ENCODE results near the gene ERG. TPM values are rescaled to one million over a fixed set of nuclear protein-coding genes. Genes with fewer than 3 reads are reported as not detected.

The ERG gene
- total RNA-seq, 1 donor from 2014 or later = not detected

- no peaks in the 10 kb centered on the region for H3K36me3 Mint-ChIP-seq
- H3K36me3 ChIP-seq = no peaks in the 10 kb centered on the region
- DNase-seq (ENCODE audit: low spot score) = peak; percentile 9
- H3K4me1 Mint-ChIP-seq = peaks cover 11% of the 10 kb centered on the region
- no peak overlapping the region for H3K4me3 Mint-ChIP-seq
- H2AFZ ChIP-seq (replicated peaks) = peak overlapping the region; percentile 42
- TF ChIP-seq, protein P1, sequence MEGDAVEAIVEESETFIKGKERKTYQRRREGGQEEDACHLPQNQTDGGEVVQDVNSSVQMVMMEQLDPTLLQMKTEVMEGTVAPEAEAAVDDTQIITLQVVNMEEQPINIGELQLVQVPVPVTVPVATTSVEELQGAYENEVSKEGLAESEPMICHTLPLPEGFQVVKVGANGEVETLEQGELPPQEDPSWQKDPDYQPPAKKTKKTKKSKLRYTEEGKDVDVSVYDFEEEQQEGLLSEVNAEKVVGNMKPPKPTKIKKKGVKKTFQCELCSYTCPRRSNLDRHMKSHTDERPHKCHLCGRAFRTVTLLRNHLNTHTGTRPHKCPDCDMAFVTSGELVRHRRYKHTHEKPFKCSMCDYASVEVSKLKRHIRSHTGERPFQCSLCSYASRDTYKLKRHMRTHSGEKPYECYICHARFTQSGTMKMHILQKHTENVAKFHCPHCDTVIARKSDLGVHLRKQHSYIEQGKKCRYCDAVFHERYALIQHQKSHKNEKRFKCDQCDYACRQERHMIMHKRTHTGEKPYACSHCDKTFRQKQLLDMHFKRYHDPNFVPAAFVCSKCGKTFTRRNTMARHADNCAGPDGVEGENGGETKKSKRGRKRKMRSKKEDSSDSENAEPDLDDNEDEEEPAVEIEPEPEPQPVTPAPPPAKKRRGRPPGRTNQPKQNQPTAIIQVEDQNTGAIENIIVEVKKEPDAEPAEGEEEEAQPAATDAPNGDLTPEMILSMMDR (IDR thresholded peaks at IDR 0.05) = no peak
- no peak for TF ChIP-seq EZH2 (IDR thresholded peaks at IDR 0.05)
- no peak for TF ChIP-seq EZH2phosphoT487 (IDR thresholded peaks at IDR 0.05)
- H3K4me3 ChIP-seq = no peak overlapping the region
- peaks cover 8% of the 10 kb centered on the region for H3K27me3 Mint-ChIP-seq (ENCODE audit: insufficient read depth, low read depth)
- H4K20me1 ChIP-seq (ENCODE audit: low read depth) = no peaks in the 10 kb centered on the region
- H3K27ac Mint-ChIP-seq = peak overlapping the region; percentile 76
- no peaks in the 10 kb centered on the region for H3K27me3 ChIP-seq
- H3K9ac ChIP-seq = no peak overlapping the region
- H3K9me3 ChIP-seq (ENCODE audit: low read depth) = no peaks in the 10 kb centered on the region
- H3K27ac ChIP-seq = no peak overlapping the region
- H3K4me1 ChIP-seq = no peaks in the 10 kb centered on the region
- no peaks in the 10 kb centered on the region for H3F3A ChIP-seq (ENCODE audit: low read depth)
- H3K79me2 ChIP-seq (ENCODE audit: low read depth) = no peaks in the 10 kb centered on the region
- no peak overlapping the region for H3K4me2 ChIP-seq
- H3K9me3 Mint-ChIP-seq = no peaks in the 10 kb centered on the region
Observed at GRCh38 chr21:38424305-38425019, 73.8 kb downstream of the ERG start.

DNA sequence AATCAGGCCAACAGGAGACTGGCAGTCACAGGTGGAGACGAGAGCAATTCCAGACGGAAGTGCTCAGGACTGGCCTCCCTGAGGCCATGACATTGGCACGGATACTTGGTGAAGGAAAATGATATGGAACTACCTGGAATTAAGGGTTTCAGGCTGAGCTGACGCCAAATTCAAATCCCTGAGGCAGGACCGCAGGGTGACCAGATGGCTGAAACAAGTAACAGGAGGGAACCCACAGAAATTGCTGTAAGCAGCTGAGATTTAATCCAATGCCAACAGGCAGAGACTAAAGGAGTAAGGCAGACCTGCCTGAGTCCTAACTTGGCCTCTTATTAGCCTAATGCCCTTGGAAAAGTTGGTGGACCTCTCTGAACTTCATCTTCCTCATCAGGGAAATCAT lies 76.2 kb downstream of the ERG start:
- no peak for DNase-seq (ENCODE audit: low spot score)
- no peaks in the 10 kb centered on the region for H3K36me3 Mint-ChIP-seq
- H3K27ac ChIP-seq = no peak overlapping the region
- H3K4me1 Mint-ChIP-seq = peaks cover 11% of the 10 kb centered on the region
- H3K9me3 ChIP-seq (ENCODE audit: low read depth) = no peaks in the 10 kb centered on the region
- no peak overlapping the region for H3K9ac ChIP-seq
- no peaks in the 10 kb centered on the region for H3K79me2 ChIP-seq (ENCODE audit: low read depth)
- no peak overlapping the region for H3K4me3 Mint-ChIP-seq
- H3K27me3 ChIP-seq = no peaks in the 10 kb centered on the region
- H3K36me3 ChIP-seq = no peaks in the 10 kb centered on the region
- TF ChIP-seq, protein P1 (IDR thresholded peaks at IDR 0.05) = no peak
- TF ChIP-seq EZH2phosphoT487 (IDR thresholded peaks at IDR 0.05) (no peak), EZH2 (IDR thresholded peaks at IDR 0.05) (no peak)
- no peak overlapping the region for H3K27ac Mint-ChIP-seq
- H3K4me1 ChIP-seq = no peaks in the 10 kb centered on the region
- H4K20me1 ChIP-seq (ENCODE audit: low read depth) = no peaks in the 10 kb centered on the region
- H3F3A ChIP-seq (ENCODE audit: low read depth) = no peaks in the 10 kb centered on the region
- peaks cover 5% of the 10 kb centered on the region for H3K27me3 Mint-ChIP-seq (ENCODE audit: insufficient read depth, low read depth)
- H2AFZ ChIP-seq (replicated peaks) = no peak overlapping the region
- no peak overlapping the region for H3K4me2 ChIP-seq
- no peaks in the 10 kb centered on the region for H3K9me3 Mint-ChIP-seq
- no peak overlapping the region for H3K4me3 ChIP-seq

DNA sequence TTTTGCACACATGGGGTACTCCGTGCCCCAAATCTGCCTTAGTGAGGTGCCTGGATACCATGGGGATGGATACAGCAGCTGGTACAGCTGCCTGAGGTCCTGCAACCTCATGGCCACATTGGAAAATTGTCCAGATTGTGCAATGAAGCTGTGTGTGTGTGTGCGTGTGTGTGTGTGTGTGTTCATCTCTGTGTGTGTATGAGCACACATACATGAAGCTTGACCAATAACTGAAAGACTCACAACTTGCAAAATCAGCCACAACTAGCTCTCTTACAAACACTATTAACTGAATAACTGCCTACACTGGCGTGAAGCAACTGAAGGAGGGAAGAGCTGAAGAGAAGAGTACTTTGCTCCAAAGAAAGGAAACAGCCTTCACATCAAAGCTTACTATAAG lies 78.1 kb downstream of the ERG start:
- no peaks in the 10 kb centered on the region for H3K36me3 ChIP-seq
- no peaks in the 10 kb centered on the region for H3K4me1 ChIP-seq
- no peak overlapping the region for H3K9ac ChIP-seq
- Mint-ChIP-seq H3K36me3 (no peaks in the 10 kb centered on the region), H3K4me3 (no peak overlapping the region), H3K4me1 (peaks cover 11% of the 10 kb centered on the region), H3K27me3 (ENCODE audit: insufficient read depth, low read depth) (peaks cover 7% of the 10 kb centered on the region), H3K9me3 (no peaks in the 10 kb centered on the region), H3K27ac (no peak overlapping the region)
- no peaks in the 10 kb centered on the region for H3K9me3 ChIP-seq (ENCODE audit: low read depth)
- TF ChIP-seq EZH2 (IDR thresholded peaks at IDR 0.05) (no peak), EZH2phosphoT487 (IDR thresholded peaks at IDR 0.05) (no peak)
- TF ChIP-seq, protein P1 (IDR thresholded peaks at IDR 0.05) = no peak
- no peaks in the 10 kb centered on the region for H4K20me1 ChIP-seq (ENCODE audit: low read depth)
- DNase-seq (ENCODE audit: low spot score) = no peak
- no peaks in the 10 kb centered on the region for H3K79me2 ChIP-seq (ENCODE audit: low read depth)
- H3K27ac ChIP-seq = no peak overlapping the region
- no peaks in the 10 kb centered on the region for H3F3A ChIP-seq (ENCODE audit: low read depth)
- H3K4me3 ChIP-seq = no peak overlapping the region
- no peaks in the 10 kb centered on the region for H3K27me3 ChIP-seq
- no peak overlapping the region for H3K4me2 ChIP-seq
- H2AFZ ChIP-seq (replicated peaks) = no peak overlapping the region

All from neural progenitor cell (in vitro differentiated cells).